ENCODE measurements around the gene ABHD17C. TPM values are rescaled to one million over a fixed set of nuclear protein-coding genes. Genes with fewer than 3 reads are reported as not detected.

Gene ABHD17C
- total and polyA plus RNA-seq, 8 donors: 2.0 to 7.9 (median 4.3) TPM

DNA sequence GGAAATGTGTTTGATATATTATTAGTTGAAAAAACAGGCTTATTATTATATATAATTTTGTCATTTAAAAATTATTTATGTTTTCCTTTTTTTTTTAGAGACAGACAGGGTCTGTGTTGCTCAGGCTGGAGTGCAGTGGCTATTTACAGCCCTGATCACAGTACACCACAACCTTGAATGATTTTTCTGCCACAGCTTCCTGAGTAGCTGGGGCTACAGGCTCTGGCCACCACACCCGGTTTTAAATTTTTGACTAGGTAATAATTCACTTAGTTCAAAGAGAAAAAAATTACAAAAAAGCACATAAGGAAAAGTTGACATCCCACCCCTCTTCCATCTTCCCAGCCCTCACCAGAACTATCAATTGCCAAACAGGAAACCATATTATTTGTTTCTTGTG lies 79.4 kb downstream of the ABHD17C start:
- H3K36me3 ChIP-seq: no peaks in the 10 kb centered on the region
- no peak overlapping the region for H3K4me3 ChIP-seq
- TF ChIP-seq, protein P1, sequence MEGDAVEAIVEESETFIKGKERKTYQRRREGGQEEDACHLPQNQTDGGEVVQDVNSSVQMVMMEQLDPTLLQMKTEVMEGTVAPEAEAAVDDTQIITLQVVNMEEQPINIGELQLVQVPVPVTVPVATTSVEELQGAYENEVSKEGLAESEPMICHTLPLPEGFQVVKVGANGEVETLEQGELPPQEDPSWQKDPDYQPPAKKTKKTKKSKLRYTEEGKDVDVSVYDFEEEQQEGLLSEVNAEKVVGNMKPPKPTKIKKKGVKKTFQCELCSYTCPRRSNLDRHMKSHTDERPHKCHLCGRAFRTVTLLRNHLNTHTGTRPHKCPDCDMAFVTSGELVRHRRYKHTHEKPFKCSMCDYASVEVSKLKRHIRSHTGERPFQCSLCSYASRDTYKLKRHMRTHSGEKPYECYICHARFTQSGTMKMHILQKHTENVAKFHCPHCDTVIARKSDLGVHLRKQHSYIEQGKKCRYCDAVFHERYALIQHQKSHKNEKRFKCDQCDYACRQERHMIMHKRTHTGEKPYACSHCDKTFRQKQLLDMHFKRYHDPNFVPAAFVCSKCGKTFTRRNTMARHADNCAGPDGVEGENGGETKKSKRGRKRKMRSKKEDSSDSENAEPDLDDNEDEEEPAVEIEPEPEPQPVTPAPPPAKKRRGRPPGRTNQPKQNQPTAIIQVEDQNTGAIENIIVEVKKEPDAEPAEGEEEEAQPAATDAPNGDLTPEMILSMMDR (IDR thresholded peaks at IDR 0.05): no peak
- intact Hi-C loops (cut with DNase I): no loop called here
- H3K9me3 ChIP-seq: no peaks in the 10 kb centered on the region
- no peak for ATAC-seq
- no peak overlapping the region for H3K27ac ChIP-seq
- peaks cover 0 to 13% (median 3%) of the 10 kb centered on the region in 4 donors for H3K27me3 ChIP-seq
- 30 to 35% methylated on average over 1 of the region's 1 CpG for WGBS, 2 donors
- peaks cover 0 to 2% (median 1%) of the 10 kb centered on the region in 3 donors for H3K4me1 ChIP-seq
- no peak for FAIRE-seq
- DNase-seq: no peak

DNA sequence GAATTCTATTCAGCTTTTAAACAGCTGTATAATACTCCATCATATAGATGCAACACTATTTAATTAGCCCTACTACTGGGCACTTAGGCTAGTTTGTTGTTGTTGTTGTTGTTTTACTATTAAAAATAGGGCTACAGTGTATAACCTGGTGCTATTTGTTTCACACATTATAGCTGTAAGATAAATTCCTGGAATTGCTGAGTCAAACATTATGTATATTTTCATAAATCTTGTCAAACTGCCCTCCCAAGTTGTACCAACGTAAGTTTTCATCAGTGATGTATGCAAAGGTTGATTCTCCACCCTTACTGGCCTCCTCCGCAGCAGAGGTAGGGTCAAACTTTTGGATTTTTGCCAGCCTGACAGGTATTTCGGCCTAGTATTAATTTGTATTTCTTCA lies 80.2 kb downstream of the ABHD17C start:
- TF ChIP-seq, protein P1 (IDR thresholded peaks at IDR 0.05): no peak
- no peaks in the 10 kb centered on the region for H3K36me3 ChIP-seq
- no peak for DNase-seq
- intact Hi-C loops (cut with DNase I): loop anchor here in 2 of 3 donors (5.0 kb wide), 3 partner anchors 203 to 323 kb away; no protein-coding TSS in a partner anchor
- H3K4me1 ChIP-seq: peaks cover 0 to 9% (median 6%) of the 10 kb centered on the region in 3 donors
- no peak overlapping the region for H3K27ac ChIP-seq
- ATAC-seq: no peak
- H3K4me3 ChIP-seq: no peak overlapping the region
- WGBS, 2 donors: 92 to 93% methylated on average over 3 of the region's 3 CpGs
- no peaks in the 10 kb centered on the region for H3K9me3 ChIP-seq
- peaks cover 0 to 21% (median 4%) of the 10 kb centered on the region in 4 donors for H3K27me3 ChIP-seq
- FAIRE-seq: no peak

DNA sequence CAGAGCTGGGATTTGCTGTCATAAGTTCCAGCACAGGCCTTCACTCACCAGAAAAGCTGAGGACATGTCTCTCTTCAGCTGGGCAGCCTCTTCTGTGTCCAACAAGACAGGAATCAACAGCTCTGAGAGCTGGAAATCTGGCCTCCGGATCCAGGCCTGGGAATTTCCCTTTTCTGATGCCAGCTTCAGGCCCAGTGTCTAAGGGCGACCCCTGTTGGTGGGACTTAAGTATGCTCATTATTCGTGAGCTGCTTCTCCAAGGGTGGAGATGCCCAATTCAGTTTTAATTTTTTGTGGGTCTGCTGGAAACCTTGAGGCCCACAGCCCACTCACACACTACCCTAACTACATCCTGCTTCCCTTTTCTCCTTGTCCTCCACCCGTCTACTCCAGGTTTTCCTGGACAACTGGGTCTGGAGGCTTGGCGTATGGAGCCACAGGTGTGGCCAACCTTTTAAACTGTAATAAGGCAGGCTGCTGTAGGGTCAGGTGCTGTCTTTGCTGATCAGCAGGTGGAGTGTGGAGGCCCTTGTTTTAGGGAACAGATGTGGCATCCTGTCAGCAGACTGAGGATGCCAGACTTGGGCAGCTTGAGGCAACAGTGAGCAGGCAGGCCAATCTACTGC lies 81.4 kb downstream of the ABHD17C start:
- peak in 3 of 4 donors; percentile 72 to 78 (median 76) for ATAC-seq
- Histone ChIP-seq H3K36me3 (no peaks in the 10 kb centered on the region), H3K4me1 (peaks cover 0 to 9% (median 6%) of the 10 kb centered on the region in 3 donors), H3K27ac (no peak overlapping the region), H3K9me3 (no peaks in the 10 kb centered on the region), H3K27me3 (peaks cover 0 to 25% (median 5%) of the 10 kb centered on the region in 4 donors), H3K4me3 (no peak overlapping the region)
- WGBS, 2 donors: 24 to 25% methylated on average over 5 of the region's 5 CpGs
- TF ChIP-seq, protein P1 (IDR thresholded peaks at IDR 0.05): peak; percentile 62 to 86 (median 67)
- peak; percentile 34 for FAIRE-seq
- intact Hi-C loops (cut with DNase I): loop anchor here in 2 of 3 donors (5.0 kb wide), 3 partner anchors 204 to 324 kb away; no protein-coding TSS in a partner anchor
- peak; percentile 65 to 78 (median 73) for DNase-seq

DNA sequence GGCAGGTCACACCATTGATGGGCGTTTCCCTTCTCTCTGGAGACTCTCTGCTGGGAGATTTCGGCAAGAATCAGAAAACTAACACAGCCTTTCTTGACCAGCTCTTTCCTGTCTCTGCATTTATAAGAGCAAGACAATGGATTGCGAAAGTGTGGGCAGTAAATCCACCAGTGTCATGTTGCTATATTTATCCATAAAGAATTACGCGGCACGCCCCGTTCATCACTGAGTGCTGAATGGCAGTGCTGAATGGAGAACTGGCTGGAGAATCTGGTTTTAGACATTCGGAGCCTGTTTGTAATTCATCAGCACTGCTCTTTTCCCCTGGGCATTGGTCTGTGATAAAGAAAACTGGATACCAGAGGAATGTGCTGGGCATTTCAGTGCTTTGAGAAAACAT lies 82.0 kb downstream of the ABHD17C start:
- WGBS, 2 donors: 61 to 73% methylated on average over 8 of the region's 8 CpGs
- DNase-seq (no peak), FAIRE-seq (no peak), ATAC-seq (no peak)
- peaks cover 0 to 9% (median 6%) of the 10 kb centered on the region in 3 donors for H3K4me1 ChIP-seq
- intact Hi-C loops (cut with DNase I): loop anchor here in 2 of 3 donors (5.0 kb wide), 3 partner anchors 205 to 325 kb away; no protein-coding TSS in a partner anchor
- TF ChIP-seq, protein P1 (IDR thresholded peaks at IDR 0.05): no peak
- no peak overlapping the region for H3K27ac ChIP-seq
- H3K9me3 ChIP-seq: no peaks in the 10 kb centered on the region
- H3K27me3 ChIP-seq: peaks cover 0 to 25% (median 5%) of the 10 kb centered on the region in 4 donors
- no peaks in the 10 kb centered on the region for H3K36me3 ChIP-seq
- H3K4me3 ChIP-seq: no peak overlapping the region

Data from pancreas (tissue), 10 donors.